GM23338 (cell line): ENCODE data around the gene RCC2. TPM values are rescaled to one million over a fixed set of nuclear protein-coding genes. Genes with fewer than 3 reads are reported as not detected.

Experiments used
- ATAC-seq: fragments of 200-7000 bp; cut with Tn5 transposase; 3 replicates; pipeline ENCODE4 v1.9.1; 2020
- DNase-seq: peaks from one replicate; pipeline ENCODE4 v3.0.0-alpha.2; 2015; ENCODE audit warnings: low spot score
- H2AFZ ChIP-seq: fragments of 200-600 bp; sonication (generic); 2 replicates; pipeline ENCODE4 v1.8.0; 2016; ENCODE audit warnings: antibody characterized with exemption, mild to moderate bottlenecking, moderate library complexity
- H3F3A ChIP-seq: fragments of 200-600 bp; sonication (generic); replicated peaks from 2 replicates; pipeline ENCODE4 v1.8.0; 2017; ENCODE audit warnings: antibody characterized with exemption, mixed run types, low read depth
- H3K27ac ChIP-seq: fragments of 200-600 bp; sonication (generic); 2 replicates; pipeline ENCODE4 v1.6.1; 2016; ENCODE audit warnings: low read depth
- H3K27me3 ChIP-seq: fragments of 200-600 bp; sonication (generic); 2 replicates; pipeline ENCODE4 v1.8.0; 2016; ENCODE audit warnings: mild to moderate bottlenecking, mixed run types, moderate library complexity; ENCODE audit not compliant: insufficient read depth
- H3K36me3 ChIP-seq: fragments of 200-600 bp; sonication (generic); 2 replicates; pipeline ENCODE4 v1.8.0; 2016; ENCODE audit warnings: mild to moderate bottlenecking; ENCODE audit not compliant: insufficient read depth
- H3K4me1 ChIP-seq: fragments of 200-600 bp; sonication (generic); 2 replicates; pipeline ENCODE4 v1.8.0; 2016; ENCODE audit warnings: mild to moderate bottlenecking, moderate library complexity; ENCODE audit not compliant: insufficient read depth
- H3K4me2 ChIP-seq: fragments of 200-600 bp; sonication (generic); 2 replicates; pipeline ENCODE4 v1.7.1; 2017; ENCODE audit warnings: mixed run types
- H3K4me3 ChIP-seq: fragments of 200-600 bp; sonication (generic); 2 replicates; pipeline ENCODE4 v1.6.1; 2016; ENCODE audit warnings: mixed run types
- H3K79me2 ChIP-seq: fragments of 200-600 bp; sonication (generic); replicated peaks from 2 replicates; pipeline ENCODE4 v1.8.0; 2017; ENCODE audit warnings: mild to moderate bottlenecking; ENCODE audit not compliant: insufficient read depth
- H3K9me2 ChIP-seq: fragments of 200-600 bp; sonication (generic); 2 replicates; pipeline ENCODE4 v1.8.0; 2017; ENCODE audit not compliant: insufficient read depth
- H4K20me1 ChIP-seq: fragments of 200-600 bp; sonication (generic); replicated peaks from 2 replicates; pipeline ENCODE4 v1.8.0; 2017; ENCODE audit warnings: mild to moderate bottlenecking; ENCODE audit not compliant: insufficient read depth
- H3K27ac Mint-ChIP-seq: 2 replicates; pipeline ENCODE4 v1.8.0; 2020; ENCODE audit warnings: inconsistent platforms, mild to moderate bottlenecking, moderate library complexity, mixed read lengths
- H3K27me3 Mint-ChIP-seq: 3 replicates; pipeline ENCODE4 v1.8.0; 2022; ENCODE audit warnings: low read depth, mild to moderate bottlenecking, moderate library complexity, mixed read lengths, inconsistent platforms; ENCODE audit not compliant: insufficient read depth, poor library complexity
- H3K36me3 Mint-ChIP-seq: 3 replicates; pipeline ENCODE4 v1.8.0; 2021; ENCODE audit warnings: low read depth, mild to moderate bottlenecking, inconsistent platforms, moderate library complexity, mixed read lengths
- H3K4me1 Mint-ChIP-seq: 3 replicates; pipeline ENCODE4 v1.8.0; 2020; ENCODE audit warnings: mild to moderate bottlenecking, inconsistent platforms, mixed read lengths
- H3K4me3 Mint-ChIP-seq: 3 replicates; pipeline ENCODE4 v1.8.0; 2021; ENCODE audit warnings: moderate library complexity, mild to moderate bottlenecking, inconsistent platforms, mixed read lengths
- H3K9me3 Mint-ChIP-seq: 3 replicates; pipeline ENCODE4 v1.8.0; 2020; ENCODE audit warnings: moderate library complexity, mild to moderate bottlenecking, inconsistent platforms, mixed read lengths
- EZH2 ChIP-seq: fragments of 200-600 bp; sonication (generic); IDR thresholded peaks from one replicate; pipeline ENCODE4 v1.8.0; 2017; ENCODE audit warnings: antibody characterized with exemption, mild to moderate bottlenecking, low read depth; ENCODE audit not compliant: unreplicated experiment
- POLR2AphosphoS5 ChIP-seq: IDR thresholded peaks from 2 replicates; pipeline ENCODE4 v1.6.1; 2016; ENCODE audit warnings: antibody characterized with exemption, low read depth
- ZNF114 ChIP-seq: fragments of 250-450 bp; sonication (Bioruptor Pico); IDR thresholded peaks from 2 replicates; pipeline ENCODE4 v1.5.0; 2020; ENCODE audit warnings: mild to moderate bottlenecking, moderate library complexity
- ZNF331 ChIP-seq: fragments of 250-450 bp; sonication (Bioruptor Pico); IDR thresholded peaks from 2 replicates; pipeline ENCODE4 v1.5.0; 2020; ENCODE audit warnings: low read depth, mild to moderate bottlenecking, moderate library complexity
- polyA plus RNA-seq: library from polyadenylated mRNA; unstranded; fragments of >200 nt; fragmentation: Nextera tagmentation; extraction: Ambion mirVana; gene quantifications from 2 replicates; pipeline ENCODE4 v1.2.1, GENCODE V29; 2016
- total RNA-seq: library from RNA; depleted of rRNA; stranded (reverse); fragments of >200 nt; shearing (Covaris generic); gene quantifications from 2 replicates; pipeline ENCODE4 v1.2.3, GENCODE V29; 2014
- TF ChIP-seq, protein P1 (sequence below): fragments of 250-450 bp; sonication (Bioruptor Pico); IDR thresholded peaks from 2 replicates; pipeline ENCODE4 v1.5.0; 2020; ENCODE audit warnings: mild to moderate bottlenecking, moderate library complexity
- TF ChIP-seq, protein P2 (sequence below): IDR thresholded peaks from one replicate; pipeline ENCODE4 v1.6.1; 2018; ENCODE audit warnings: antibody characterized with exemption; ENCODE audit not compliant: unreplicated experiment
- TF ChIP-seq, protein P3 (sequence below), 2 experiments: fragments of 200-600 bp in 1 of 2; sonication (generic) in 1 of 2; conservative IDR thresholded peaks; 2 replicates each; pipeline versions ENCODE4 v1.5.1 to v1.6.1; 2016 to 2017; ENCODE audit warnings: antibody characterized with exemption in 2 of 2, low read depth in 2 of 2, mild to moderate bottlenecking in 2 of 2, moderate library complexity in 1 of 2

Gene RCC2
- total and polyA plus RNA-seq, 2 experiments from 2014 or later = 97.1 to 386 TPM

DNA sequence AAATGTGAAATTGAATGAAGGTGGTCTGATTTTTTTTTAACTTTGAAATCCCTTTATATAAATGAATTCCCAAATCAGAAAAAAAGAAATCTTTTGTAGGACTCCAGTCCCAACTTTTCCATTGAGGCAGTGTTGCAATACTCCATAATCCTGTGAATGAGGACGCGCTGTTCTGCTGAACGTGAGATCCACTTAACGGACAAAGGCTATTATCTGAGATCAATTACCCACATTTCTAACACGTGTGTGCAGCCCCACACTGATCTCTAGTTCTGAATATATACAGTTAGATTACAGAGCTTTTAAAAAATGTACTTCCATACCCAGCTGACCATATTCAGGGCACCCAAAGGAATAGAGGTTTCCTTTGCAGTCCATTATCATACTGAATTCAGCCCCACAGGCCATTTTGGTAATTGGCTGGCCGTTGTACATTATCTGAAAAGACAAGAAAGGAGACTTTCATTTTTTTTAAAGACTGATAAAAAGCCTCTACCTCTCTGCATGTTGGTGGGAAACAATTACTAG lies 19.0 kb downstream of the RCC2 start:
- H3K27ac Mint-ChIP-seq = no peak overlapping the region
- Histone ChIP-seq H3K27ac (peak overlapping the region; percentile 88), H3K9me2 (no peaks in the 10 kb centered on the region), H4K20me1 (peaks cover 79% of the 10 kb centered on the region), H2AFZ (no peak overlapping the region), H3K36me3 (peaks cover 88% of the 10 kb centered on the region), H3K4me3 (no peak overlapping the region), H3K4me1 (no peaks in the 10 kb centered on the region; the same call in 1 of the 2 replicates), H3K4me2 (no peak overlapping the region), H3K79me2 (peaks cover 82% of the 10 kb centered on the region), H3K27me3 (no peaks in the 10 kb centered on the region), H3F3A (peaks cover 89% of the 10 kb centered on the region)
- H3K36me3 Mint-ChIP-seq = peaks cover 100% of the 10 kb centered on the region
- H3K9me3 Mint-ChIP-seq = no peaks in the 10 kb centered on the region
- no peak for TF ChIP-seq EZH2
- TF ChIP-seq, protein P1, sequence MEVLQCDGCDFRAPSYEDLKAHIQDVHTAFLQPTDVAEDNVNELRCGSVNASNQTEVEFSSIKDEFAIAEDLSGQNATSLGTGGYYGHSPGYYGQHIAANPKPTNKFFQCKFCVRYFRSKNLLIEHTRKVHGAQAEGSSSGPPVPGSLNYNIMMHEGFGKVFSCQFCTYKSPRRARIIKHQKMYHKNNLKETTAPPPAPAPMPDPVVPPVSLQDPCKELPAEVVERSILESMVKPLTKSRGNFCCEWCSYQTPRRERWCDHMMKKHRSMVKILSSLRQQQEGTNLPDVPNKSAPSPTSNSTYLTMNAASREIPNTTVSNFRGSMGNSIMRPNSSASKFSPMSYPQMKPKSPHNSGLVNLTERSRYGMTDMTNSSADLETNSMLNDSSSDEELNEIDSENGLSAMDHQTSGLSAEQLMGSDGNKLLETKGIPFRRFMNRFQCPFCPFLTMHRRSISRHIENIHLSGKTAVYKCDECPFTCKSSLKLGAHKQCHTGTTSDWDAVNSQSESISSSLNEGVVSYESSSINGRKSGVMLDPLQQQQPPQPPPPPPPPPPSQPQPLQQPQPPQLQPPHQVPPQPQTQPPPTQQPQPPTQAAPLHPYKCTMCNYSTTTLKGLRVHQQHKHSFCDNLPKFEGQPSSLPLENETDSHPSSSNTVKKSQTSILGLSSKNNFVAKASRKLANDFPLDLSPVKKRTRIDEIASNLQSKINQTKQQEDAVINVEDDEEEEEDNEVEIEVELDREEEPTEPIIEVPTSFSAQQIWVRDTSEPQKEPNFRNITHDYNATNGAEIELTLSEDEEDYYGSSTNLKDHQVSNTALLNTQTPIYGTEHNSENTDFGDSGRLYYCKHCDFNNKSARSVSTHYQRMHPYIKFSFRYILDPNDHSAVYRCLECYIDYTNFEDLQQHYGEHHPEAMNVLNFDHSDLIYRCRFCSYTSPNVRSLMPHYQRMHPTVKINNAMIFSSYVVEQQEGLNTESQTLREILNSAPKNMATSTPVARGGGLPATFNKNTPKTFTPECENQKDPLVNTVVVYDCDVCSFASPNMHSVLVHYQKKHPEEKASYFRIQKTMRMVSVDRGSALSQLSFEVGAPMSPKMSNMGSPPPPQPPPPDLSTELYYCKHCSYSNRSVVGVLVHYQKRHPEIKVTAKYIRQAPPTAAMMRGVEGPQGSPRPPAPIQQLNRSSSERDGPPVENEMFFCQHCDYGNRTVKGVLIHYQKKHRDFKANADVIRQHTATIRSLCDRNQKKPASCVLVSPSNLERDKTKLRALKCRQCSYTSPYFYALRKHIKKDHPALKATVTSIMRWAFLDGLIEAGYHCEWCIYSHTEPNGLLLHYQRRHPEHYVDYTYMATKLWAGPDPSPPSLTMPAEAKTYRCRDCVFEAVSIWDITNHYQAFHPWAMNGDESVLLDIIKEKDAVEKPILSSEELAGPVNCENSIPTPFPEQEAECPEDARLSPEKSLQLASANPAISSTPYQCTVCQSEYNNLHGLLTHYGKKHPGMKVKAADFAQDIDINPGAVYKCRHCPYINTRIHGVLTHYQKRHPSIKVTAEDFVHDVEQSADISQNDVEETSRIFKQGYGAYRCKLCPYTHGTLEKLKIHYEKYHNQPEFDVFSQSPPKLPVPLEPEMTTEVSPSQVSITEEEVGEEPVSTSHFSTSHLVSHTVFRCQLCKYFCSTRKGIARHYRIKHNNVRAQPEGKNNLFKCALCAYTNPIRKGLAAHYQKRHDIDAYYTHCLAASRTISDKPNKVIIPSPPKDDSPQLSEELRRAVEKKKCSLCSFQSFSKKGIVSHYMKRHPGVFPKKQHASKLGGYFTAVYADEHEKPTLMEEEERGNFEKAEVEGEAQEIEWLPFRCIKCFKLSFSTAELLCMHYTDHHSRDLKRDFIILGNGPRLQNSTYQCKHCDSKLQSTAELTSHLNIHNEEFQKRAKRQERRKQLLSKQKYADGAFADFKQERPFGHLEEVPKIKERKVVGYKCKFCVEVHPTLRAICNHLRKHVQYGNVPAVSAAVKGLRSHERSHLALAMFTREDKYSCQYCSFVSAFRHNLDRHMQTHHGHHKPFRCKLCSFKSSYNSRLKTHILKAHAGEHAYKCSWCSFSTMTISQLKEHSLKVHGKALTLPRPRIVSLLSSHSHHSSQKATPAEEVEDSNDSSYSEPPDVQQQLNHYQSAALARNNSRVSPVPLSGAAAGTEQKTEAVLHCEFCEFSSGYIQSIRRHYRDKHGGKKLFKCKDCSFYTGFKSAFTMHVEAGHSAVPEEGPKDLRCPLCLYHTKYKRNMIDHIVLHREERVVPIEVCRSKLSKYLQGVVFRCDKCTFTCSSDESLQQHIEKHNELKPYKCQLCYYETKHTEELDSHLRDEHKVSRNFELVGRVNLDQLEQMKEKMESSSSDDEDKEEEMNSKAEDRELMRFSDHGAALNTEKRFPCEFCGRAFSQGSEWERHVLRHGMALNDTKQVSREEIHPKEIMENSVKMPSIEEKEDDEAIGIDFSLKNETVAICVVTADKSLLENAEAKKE (CRISPR knock-in tag) = no peak
- peaks cover 55% of the 10 kb centered on the region for H3K4me1 Mint-ChIP-seq
- DNase-seq (no peak), ATAC-seq (no peak)
- no peak overlapping the region for H3K4me3 Mint-ChIP-seq
- H3K27me3 Mint-ChIP-seq = peaks cover 42% of the 10 kb centered on the region

DNA sequence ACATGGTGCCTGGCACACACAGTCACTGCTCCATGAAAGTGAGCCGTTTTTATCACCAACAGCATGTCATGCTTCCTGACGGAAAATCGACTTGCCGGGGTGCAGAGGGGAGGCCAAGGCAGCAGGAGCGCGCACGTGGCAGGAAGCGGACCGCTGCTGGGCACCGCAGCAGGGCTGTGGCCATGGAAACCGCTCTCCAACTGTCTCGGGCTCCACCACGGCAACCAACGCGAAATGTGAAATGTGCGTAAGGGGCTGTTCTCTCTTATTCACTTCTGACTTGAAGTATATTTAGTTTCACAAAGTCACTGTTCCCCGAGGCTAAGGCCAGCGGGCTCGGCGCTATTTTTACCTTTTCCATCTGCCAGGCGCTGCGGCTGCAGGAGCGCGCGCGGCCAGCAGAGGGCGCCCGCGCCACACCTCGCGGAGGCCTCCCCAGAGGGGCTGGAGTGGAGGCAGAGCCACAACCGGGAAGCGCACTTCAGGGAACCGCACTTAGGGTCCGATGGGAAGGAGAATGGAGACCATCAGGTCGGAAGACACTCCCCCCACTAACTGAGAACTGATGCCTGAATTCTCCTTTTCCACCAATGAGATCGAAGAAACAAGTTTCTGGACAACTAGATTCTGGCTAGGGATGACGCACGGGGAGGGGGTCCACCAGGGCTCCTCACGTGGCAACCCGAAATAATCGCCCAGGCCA lies 19.7 kb downstream of the RCC2 start:
- Mint-ChIP-seq H3K27ac (peak overlapping the region; percentile 34), H3K4me3 (no peak overlapping the region), H3K9me3 (no peaks in the 10 kb centered on the region), H3K4me1 (peaks cover 55% of the 10 kb centered on the region), H3K27me3 (peaks cover 42% of the 10 kb centered on the region), H3K36me3 (peaks cover 100% of the 10 kb centered on the region)
- Histone ChIP-seq H3K36me3 (peaks cover 88% of the 10 kb centered on the region), H3K9me2 (no peaks in the 10 kb centered on the region), H3K27ac (peak overlapping the region; percentile 89), H3K4me2 (no peak overlapping the region), H3F3A (peaks cover 89% of the 10 kb centered on the region), H3K27me3 (no peaks in the 10 kb centered on the region), H2AFZ (no peak overlapping the region), H3K4me3 (no peak overlapping the region), H4K20me1 (peaks cover 81% of the 10 kb centered on the region), H3K79me2 (peaks cover 82% of the 10 kb centered on the region), H3K4me1 (no peaks in the 10 kb centered on the region; the same call in 1 of the 2 replicates)
- peak; percentile 91 for ATAC-seq
- DNase-seq = peak; percentile 93
- TF ChIP-seq ZNF331 (no peak), POLR2AphosphoS5 (peak; percentile 49), ZNF114 (CRISPR knock-in tag) (no peak)
- TF ChIP-seq, protein P2, sequence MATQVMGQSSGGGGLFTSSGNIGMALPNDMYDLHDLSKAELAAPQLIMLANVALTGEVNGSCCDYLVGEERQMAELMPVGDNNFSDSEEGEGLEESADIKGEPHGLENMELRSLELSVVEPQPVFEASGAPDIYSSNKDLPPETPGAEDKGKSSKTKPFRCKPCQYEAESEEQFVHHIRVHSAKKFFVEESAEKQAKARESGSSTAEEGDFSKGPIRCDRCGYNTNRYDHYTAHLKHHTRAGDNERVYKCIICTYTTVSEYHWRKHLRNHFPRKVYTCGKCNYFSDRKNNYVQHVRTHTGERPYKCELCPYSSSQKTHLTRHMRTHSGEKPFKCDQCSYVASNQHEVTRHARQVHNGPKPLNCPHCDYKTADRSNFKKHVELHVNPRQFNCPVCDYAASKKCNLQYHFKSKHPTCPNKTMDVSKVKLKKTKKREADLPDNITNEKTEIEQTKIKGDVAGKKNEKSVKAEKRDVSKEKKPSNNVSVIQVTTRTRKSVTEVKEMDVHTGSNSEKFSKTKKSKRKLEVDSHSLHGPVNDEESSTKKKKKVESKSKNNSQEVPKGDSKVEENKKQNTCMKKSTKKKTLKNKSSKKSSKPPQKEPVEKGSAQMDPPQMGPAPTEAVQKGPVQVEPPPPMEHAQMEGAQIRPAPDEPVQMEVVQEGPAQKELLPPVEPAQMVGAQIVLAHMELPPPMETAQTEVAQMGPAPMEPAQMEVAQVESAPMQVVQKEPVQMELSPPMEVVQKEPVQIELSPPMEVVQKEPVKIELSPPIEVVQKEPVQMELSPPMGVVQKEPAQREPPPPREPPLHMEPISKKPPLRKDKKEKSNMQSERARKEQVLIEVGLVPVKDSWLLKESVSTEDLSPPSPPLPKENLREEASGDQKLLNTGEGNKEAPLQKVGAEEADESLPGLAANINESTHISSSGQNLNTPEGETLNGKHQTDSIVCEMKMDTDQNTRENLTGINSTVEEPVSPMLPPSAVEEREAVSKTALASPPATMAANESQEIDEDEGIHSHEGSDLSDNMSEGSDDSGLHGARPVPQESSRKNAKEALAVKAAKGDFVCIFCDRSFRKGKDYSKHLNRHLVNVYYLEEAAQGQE = no peak
- TF ChIP-seq, protein P3, sequence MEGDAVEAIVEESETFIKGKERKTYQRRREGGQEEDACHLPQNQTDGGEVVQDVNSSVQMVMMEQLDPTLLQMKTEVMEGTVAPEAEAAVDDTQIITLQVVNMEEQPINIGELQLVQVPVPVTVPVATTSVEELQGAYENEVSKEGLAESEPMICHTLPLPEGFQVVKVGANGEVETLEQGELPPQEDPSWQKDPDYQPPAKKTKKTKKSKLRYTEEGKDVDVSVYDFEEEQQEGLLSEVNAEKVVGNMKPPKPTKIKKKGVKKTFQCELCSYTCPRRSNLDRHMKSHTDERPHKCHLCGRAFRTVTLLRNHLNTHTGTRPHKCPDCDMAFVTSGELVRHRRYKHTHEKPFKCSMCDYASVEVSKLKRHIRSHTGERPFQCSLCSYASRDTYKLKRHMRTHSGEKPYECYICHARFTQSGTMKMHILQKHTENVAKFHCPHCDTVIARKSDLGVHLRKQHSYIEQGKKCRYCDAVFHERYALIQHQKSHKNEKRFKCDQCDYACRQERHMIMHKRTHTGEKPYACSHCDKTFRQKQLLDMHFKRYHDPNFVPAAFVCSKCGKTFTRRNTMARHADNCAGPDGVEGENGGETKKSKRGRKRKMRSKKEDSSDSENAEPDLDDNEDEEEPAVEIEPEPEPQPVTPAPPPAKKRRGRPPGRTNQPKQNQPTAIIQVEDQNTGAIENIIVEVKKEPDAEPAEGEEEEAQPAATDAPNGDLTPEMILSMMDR (conservative IDR thresholded peaks at IDR 0.05; ENCODE audit: low read depth in 2 of 2) = peak; percentile 98 to 100
